HepG2 (cell line): ENCODE results near the gene PAX7.

Experiments
- ATF1 ChIP-seq: IDR thresholded peaks from 2 replicates; pipeline ENCODE4 v1.6.1; 2016; ENCODE audit warnings: mild to moderate bottlenecking, control low read depth
- ELF1 ChIP-seq: sonication (generic); formaldehyde crosslinking; IDR thresholded peaks from 2 replicates; pipeline ENCODE4 v1.4.0; 2020; ENCODE audit warnings: missing genetic modification reagents
- FOSL2 ChIP-seq: sonication (generic); formaldehyde crosslinking; IDR thresholded peaks from 2 replicates; pipeline ENCODE4 v1.4.0; 2020; ENCODE audit warnings: missing genetic modification reagents
- HMGA1 ChIP-seq: sonication (generic); formaldehyde crosslinking; conservative IDR thresholded peaks from 2 replicates; pipeline ENCODE4 v1.4.0; 2020; ENCODE audit warnings: missing genetic modification reagents
- POLR2A ChIP-seq, 2 experiments: IDR thresholded peaks; 2 replicates each; pipeline ENCODE4 v1.6.1; 2011; ENCODE audit warnings: low read depth in 2 of 2, low read length in 2 of 2, mild to moderate bottlenecking in 1 of 2, moderate library complexity in 1 of 2; ENCODE audit not compliant: insufficient read depth in 1 of 2
- RBFOX2 ChIP-seq: fragments of 200-400 bp; formaldehyde crosslinking; IDR thresholded peaks from 2 replicates; pipeline ENCODE4 v1.6.1; 2017; ENCODE audit warnings: low read depth, mild to moderate bottlenecking, low read length
- RBM22 ChIP-seq: fragments of 200-400 bp; formaldehyde crosslinking; optimal IDR thresholded peaks from 2 replicates; pipeline ENCODE3; 2017; ENCODE audit warnings: mild to moderate bottlenecking, low read length, moderate library complexity
- SMAD3 ChIP-seq: sonication (generic); formaldehyde crosslinking; IDR thresholded peaks from 2 replicates; pipeline ENCODE4 v1.4.0; 2020; ENCODE audit warnings: missing genetic modification reagents
- SP2 ChIP-seq: sonication (generic); formaldehyde crosslinking; IDR thresholded peaks from 2 replicates; pipeline ENCODE4 v1.5.1; 2020; ENCODE audit warnings: mild to moderate bottlenecking, missing genetic modification reagents
- TF ChIP-seq, protein P1 (sequence below): sonication (generic); formaldehyde crosslinking; IDR thresholded peaks from 2 replicates; pipeline ENCODE4 v1.4.0; 2020; ENCODE audit warnings: mild to moderate bottlenecking, low read depth, missing genetic modification reagents
- TF ChIP-seq, protein P2 (sequence below): sonication (generic); formaldehyde crosslinking; IDR thresholded peaks from 2 replicates; pipeline ENCODE4 v1.5.0; 2020; ENCODE audit warnings: mild to moderate bottlenecking, missing genetic modification reagents, moderate library complexity
- TF ChIP-seq, protein P3 (sequence below): fragments of 450-650 bp; IDR thresholded peaks from 2 replicates; pipeline ENCODE4 v1.6.1; 2017; ENCODE audit warnings: mild to moderate bottlenecking
- TF ChIP-seq, protein P4 (sequence below): sonication (generic); formaldehyde crosslinking; IDR thresholded peaks from 2 replicates; pipeline ENCODE4 v1.4.0; 2020; ENCODE audit warnings: missing genetic modification reagents, borderline replicate concordance
- TF ChIP-seq, protein P5 (sequence below): sonication (generic); formaldehyde crosslinking; IDR thresholded peaks from 2 replicates; pipeline ENCODE4 v1.4.0; 2020; ENCODE audit warnings: missing genetic modification reagents

DNA sequence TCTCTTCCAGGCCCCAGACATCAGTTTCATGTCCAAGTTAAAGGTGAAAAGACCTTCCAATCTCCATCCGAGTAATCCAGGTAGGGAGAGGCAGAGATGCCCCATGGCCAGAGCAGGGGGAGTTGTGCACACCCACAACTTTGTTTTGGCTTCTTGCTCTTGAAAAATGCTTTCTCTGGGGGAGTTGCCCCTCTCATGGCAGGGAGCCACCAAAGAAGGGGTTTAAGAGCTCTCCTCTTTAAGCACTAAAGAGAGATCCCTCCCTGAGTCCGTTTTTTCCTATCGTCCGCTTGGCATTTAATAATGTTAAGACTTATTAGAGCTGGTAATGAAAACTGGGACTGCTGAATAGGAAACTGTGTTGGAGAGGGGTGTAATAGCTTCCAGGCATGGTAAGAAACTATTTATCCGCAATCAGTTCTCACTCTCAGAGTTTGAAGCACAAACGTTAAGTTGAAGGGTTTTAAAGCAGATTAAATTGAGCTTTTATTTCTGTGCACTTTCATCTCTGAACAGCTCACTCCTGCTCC is 8.3 kb downstream of the PAX7 start:
- TF ChIP-seq SP2 (no peak), SMAD3 (CRISPR knock-in tag) (no peak), HMGA1 (CRISPR knock-in tag) (no peak), FOSL2 (CRISPR knock-in tag) (no peak), ELF1 (CRISPR knock-in tag) (no peak), POLR2A (IDR thresholded peaks at IDR 0.05; ENCODE audit: insufficient read depth in 1 of 2, low read depth in 2 of 2, low read length in 2 of 2) (no peak), RBFOX2 (no peak), ATF1 (CRISPR knock-in tag) (no peak), RBM22 (no peak)
- TF ChIP-seq, protein P1, sequence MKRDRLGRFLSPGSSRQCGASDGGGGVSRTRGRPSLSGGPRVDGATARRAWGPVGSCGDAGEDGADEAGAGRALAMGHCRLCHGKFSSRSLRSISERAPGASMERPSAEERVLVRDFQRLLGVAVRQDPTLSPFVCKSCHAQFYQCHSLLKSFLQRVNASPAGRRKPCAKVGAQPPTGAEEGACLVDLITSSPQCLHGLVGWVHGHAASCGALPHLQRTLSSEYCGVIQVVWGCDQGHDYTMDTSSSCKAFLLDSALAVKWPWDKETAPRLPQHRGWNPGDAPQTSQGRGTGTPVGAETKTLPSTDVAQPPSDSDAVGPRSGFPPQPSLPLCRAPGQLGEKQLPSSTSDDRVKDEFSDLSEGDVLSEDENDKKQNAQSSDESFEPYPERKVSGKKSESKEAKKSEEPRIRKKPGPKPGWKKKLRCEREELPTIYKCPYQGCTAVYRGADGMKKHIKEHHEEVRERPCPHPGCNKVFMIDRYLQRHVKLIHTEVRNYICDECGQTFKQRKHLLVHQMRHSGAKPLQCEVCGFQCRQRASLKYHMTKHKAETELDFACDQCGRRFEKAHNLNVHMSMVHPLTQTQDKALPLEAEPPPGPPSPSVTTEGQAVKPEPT (CRISPR knock-in tag): no peak
- TF ChIP-seq, protein P2, sequence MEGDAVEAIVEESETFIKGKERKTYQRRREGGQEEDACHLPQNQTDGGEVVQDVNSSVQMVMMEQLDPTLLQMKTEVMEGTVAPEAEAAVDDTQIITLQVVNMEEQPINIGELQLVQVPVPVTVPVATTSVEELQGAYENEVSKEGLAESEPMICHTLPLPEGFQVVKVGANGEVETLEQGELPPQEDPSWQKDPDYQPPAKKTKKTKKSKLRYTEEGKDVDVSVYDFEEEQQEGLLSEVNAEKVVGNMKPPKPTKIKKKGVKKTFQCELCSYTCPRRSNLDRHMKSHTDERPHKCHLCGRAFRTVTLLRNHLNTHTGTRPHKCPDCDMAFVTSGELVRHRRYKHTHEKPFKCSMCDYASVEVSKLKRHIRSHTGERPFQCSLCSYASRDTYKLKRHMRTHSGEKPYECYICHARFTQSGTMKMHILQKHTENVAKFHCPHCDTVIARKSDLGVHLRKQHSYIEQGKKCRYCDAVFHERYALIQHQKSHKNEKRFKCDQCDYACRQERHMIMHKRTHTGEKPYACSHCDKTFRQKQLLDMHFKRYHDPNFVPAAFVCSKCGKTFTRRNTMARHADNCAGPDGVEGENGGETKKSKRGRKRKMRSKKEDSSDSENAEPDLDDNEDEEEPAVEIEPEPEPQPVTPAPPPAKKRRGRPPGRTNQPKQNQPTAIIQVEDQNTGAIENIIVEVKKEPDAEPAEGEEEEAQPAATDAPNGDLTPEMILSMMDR (CRISPR knock-in tag): no peak
- TF ChIP-seq, protein P3, sequence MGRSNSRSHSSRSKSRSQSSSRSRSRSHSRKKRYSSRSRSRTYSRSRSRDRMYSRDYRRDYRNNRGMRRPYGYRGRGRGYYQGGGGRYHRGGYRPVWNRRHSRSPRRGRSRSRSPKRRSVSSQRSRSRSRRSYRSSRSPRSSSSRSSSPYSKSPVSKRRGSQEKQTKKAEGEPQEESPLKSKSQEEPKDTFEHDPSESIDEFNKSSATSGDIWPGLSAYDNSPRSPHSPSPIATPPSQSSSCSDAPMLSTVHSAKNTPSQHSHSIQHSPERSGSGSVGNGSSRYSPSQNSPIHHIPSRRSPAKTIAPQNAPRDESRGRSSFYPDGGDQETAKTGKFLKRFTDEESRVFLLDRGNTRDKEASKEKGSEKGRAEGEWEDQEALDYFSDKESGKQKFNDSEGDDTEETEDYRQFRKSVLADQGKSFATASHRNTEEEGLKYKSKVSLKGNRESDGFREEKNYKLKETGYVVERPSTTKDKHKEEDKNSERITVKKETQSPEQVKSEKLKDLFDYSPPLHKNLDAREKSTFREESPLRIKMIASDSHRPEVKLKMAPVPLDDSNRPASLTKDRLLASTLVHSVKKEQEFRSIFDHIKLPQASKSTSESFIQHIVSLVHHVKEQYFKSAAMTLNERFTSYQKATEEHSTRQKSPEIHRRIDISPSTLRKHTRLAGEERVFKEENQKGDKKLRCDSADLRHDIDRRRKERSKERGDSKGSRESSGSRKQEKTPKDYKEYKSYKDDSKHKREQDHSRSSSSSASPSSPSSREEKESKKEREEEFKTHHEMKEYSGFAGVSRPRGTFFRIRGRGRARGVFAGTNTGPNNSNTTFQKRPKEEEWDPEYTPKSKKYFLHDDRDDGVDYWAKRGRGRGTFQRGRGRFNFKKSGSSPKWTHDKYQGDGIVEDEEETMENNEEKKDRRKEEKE: no peak
- TF ChIP-seq, protein P4, sequence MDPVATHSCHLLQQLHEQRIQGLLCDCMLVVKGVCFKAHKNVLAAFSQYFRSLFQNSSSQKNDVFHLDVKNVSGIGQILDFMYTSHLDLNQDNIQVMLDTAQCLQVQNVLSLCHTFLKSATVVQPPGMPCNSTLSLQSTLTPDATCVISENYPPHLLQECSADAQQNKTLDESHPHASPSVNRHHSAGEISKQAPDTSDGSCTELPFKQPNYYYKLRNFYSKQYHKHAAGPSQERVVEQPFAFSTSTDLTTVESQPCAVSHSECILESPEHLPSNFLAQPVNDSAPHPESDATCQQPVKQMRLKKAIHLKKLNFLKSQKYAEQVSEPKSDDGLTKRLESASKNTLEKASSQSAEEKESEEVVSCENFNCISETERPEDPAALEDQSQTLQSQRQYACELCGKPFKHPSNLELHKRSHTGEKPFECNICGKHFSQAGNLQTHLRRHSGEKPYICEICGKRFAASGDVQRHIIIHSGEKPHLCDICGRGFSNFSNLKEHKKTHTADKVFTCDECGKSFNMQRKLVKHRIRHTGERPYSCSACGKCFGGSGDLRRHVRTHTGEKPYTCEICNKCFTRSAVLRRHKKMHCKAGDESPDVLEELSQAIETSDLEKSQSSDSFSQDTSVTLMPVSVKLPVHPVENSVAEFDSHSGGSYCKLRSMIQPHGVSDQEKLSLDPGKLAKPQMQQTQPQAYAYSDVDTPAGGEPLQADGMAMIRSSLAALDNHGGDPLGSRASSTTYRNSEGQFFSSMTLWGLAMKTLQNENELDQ: no peak
- TF ChIP-seq, protein P5, sequence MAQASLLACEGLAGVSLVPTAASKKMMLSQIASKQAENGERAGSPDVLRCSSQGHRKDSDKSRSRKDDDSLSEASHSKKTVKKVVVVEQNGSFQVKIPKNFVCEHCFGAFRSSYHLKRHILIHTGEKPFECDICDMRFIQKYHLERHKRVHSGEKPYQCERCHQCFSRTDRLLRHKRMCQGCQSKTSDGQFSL: no peak
